Ectodermal cell (in vitro differentiated cells): ENCODE results near the gene ABHD17A.
"Not testable (repeated sequence)": the region's sequence is repeated elsewhere in the genome, so short reads cannot be mapped to it uniquely, and the experiment has no call there.

Experiments
- H3K27ac ChIP-seq: 2 replicates; pipeline ENCODE4 v1.7.0; 2013; ENCODE audit warnings: mild to moderate bottlenecking, low read depth, low read length; ENCODE audit not compliant: insufficient read depth, poor library complexity, severe bottlenecking
- H3K27me3 ChIP-seq: 2 replicates; pipeline ENCODE4 v1.7.0; 2013; ENCODE audit warnings: mild to moderate bottlenecking, low read length; ENCODE audit not compliant: insufficient read depth, control insufficient read depth, poor library complexity, severe bottlenecking
- H3K36me3 ChIP-seq: one replicate; pipeline ENCODE4 v1.7.0; 2013; ENCODE audit warnings: low read length; ENCODE audit not compliant: control insufficient read depth, insufficient read depth
- H3K4me1 ChIP-seq: one replicate; pipeline ENCODE4 v1.7.0; 2013; ENCODE audit warnings: low read length; ENCODE audit not compliant: control insufficient read depth, insufficient read depth
- H3K4me3 ChIP-seq: 2 replicates; pipeline ENCODE4 v1.7.0; 2013; ENCODE audit warnings: low read depth, low read length, control low read depth; ENCODE audit not compliant: insufficient read depth
- H3K9me3 ChIP-seq: 2 replicates; pipeline ENCODE4 v1.7.0; 2013; ENCODE audit warnings: mild to moderate bottlenecking, low read length, moderate library complexity; ENCODE audit not compliant: control insufficient read depth
- WGBS, 2 experiments: methylation state at CpG; one replicate each; pipeline ENCODE4 v1.1.7; 2013; ENCODE audit warnings: missing lambda C conversion rate in 2 of 2; 5-methylcytosine and 5-hydroxymethylcytosine counted together

Gene ABHD17A

DNA sequence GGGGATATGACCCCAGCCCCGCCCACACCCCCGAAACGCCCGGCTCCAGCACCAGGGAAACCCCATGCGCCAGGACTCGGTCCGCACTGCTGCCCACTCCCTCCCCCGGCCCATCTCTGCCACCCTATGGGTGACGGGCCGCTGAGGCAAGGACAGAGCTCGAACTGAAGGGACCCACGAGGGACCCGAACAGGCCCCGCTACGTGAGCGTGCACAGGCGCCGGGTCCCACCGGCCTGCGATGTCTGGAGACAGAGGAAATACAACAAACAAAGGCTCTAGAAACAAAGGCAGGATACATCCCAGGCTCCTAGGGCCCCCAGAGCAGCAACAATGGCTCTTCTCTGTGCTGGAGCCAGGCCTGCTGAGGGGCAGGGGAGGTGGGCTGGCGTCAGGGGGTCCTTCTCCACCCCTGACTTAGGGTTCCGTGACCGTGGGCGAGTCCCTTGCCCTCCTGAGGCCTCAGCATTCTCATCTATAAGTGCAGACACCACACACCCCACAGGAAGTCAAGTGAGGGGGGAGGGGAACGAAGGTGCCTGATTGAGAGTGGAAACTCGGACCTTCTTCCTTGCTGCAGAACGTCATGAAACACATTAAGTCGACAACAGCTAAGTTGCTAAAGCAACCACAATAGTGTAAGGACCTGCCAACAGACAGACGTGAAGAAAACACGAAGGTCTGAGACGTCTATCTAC is 3.1 kb downstream of the ABHD17A start:
- Histone ChIP-seq H3K4me1 (peaks cover 32% of the 10 kb centered on the region), H3K36me3 (no peaks in the 10 kb centered on the region), H3K27me3 (no peaks in the 10 kb centered on the region), H3K9me3 (no peaks in the 10 kb centered on the region), H3K27ac (no peak overlapping the region), H3K4me3 (no peak overlapping the region)
- 80 to 84% methylated on average over 29 to 31 of the region's 31 CpGs for WGBS, 2 experiments

DNA sequence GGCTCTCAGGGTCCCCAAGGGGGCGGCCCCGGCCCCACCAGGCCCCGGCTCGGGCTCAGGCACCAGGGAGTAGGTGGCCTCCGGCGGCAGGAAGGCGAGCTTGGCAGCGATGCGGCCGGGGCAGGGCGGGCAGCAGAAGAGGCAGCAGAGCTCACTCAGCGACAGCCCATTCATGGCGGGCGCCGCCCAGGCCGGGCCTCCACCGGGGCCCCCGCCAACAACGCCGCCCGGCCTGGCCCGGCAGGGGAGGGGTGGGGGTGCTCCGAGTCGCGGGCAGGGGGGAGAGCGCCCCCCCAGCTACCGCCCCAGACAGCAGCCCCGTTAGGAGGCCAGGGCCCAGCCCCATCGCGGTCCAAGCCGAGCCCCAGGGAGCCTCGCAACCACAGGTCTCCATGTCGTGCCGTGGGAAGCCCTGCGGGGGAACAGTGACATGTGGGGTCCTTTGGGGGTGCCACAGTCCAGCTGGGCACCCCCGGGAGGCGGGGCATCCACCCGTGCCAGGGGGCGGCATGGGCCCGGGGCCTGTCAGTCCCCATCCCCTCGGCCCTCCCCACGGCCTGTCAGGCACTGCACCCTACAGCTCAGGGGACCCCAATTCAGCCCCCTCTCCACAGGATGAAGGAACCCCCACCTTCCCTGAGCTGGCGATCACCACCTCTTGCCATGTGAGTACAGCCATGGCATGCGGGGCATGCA is 3.8 kb downstream of the ABHD17A start:
- H3K4me3 ChIP-seq, H3K27ac ChIP-seq, H3K36me3 ChIP-seq, H3K27me3 ChIP-seq, H3K9me3 ChIP-seq: not testable (repeated sequence)
- WGBS, 2 experiments: 94% methylated on average over 40 to 43 of the region's 44 CpGs
- peaks cover 27% of the 10 kb centered on the region for H3K4me1 ChIP-seq

DNA sequence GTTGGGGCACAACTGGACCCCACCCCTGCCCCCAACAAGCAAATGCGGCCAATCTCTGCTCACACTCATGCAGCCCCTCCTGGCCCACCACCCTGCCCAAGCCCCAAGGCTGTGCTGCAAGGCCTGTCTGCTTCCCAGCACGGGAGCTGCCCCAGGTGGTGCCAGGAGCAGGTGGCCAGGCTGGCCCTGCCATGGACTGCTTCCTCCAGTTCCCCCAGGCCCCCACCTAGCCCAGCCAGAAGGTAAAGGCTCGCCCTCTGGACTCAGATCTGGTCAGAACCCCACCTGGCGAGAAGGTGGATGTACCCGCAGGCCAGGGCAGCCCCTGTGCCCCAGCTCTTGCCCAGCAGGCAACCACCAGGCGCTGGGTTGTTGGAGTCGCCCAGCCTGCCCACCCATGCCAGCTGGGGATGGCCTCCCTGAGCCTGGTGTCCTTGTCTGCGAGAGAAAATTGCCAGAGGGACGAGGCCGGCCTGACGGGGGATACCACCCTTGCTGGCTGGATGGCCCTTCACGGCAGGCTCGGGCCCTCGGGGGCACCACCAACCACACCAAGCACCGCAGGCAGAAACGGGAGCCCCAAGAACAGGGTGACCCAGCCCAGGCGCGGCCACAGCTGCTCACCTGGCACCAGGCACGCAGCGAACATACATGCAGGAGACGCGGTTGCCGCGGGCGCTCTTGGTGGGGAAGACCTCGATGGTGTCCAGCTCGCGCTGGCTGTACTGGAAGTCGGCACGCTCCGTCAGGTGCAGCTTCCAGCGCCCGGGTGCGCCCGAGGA is 4.5 kb downstream of the ABHD17A start:
- no peaks in the 10 kb centered on the region for H3K36me3 ChIP-seq
- WGBS, 2 experiments: 93 to 95% methylated on average over 31 to 34 of the region's 35 CpGs
- H3K27ac ChIP-seq: no peak overlapping the region
- no peaks in the 10 kb centered on the region for H3K9me3 ChIP-seq
- peaks cover 4% of the 10 kb centered on the region for H3K27me3 ChIP-seq
- H3K4me1 ChIP-seq: peaks cover 27% of the 10 kb centered on the region
- H3K4me3 ChIP-seq: no peak overlapping the region

- H3K27ac ChIP-seq, H3K36me3 ChIP-seq, H3K9me3 ChIP-seq, H3K4me3 ChIP-seq, H3K27me3 ChIP-seq: not testable (repeated sequence)
- WGBS, 2 experiments: 94 to 96% methylated on average over 17 of the region's 17 CpGs
- peaks cover 29% of the 10 kb centered on the region for H3K4me1 ChIP-seq
Observed at GRCh38 chr19:1879982-1880381, 5.3 kb downstream of the ABHD17A start.

DNA sequence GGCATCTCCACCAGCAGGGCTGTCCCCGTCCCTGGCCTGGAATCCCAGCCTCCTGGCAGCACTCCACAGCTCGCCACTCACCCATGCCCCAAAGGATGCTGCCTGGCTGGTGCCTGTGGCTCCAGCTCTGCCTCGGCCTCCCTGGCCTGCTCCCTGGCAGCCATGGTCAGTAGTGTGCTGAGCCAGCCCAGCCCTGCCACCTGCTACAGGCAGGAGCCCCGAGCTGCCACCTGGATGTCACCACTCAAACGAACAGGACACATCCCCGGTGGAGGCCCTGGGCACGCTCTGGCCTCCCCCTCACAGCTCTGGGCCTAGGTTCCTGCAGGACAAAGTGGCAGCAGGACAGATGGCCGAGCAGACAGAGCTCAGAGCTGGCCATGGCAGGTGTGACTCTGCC is 6.7 kb downstream of the ABHD17A start:
- not testable (repeated sequence) for H3K9me3 ChIP-seq, H3K27ac ChIP-seq, H3K4me3 ChIP-seq, H3K36me3 ChIP-seq, H3K27me3 ChIP-seq
- H3K4me1 ChIP-seq: peaks cover 30% of the 10 kb centered on the region
- 91 to 95% methylated on average over 8 of the region's 8 CpGs for WGBS, 2 experiments

- 19 to 23% methylated on average over 35 to 40 of the region's 47 CpGs for WGBS, 2 experiments
- not testable (repeated sequence) for H3K36me3 ChIP-seq, H3K27ac ChIP-seq, H3K9me3 ChIP-seq, H3K27me3 ChIP-seq, H3K4me3 ChIP-seq
- H3K4me1 ChIP-seq: peaks cover 18% of the 10 kb centered on the region
Observed at GRCh38 chr19:1877280-1877660, 8.0 kb downstream of the ABHD17A start.

DNA sequence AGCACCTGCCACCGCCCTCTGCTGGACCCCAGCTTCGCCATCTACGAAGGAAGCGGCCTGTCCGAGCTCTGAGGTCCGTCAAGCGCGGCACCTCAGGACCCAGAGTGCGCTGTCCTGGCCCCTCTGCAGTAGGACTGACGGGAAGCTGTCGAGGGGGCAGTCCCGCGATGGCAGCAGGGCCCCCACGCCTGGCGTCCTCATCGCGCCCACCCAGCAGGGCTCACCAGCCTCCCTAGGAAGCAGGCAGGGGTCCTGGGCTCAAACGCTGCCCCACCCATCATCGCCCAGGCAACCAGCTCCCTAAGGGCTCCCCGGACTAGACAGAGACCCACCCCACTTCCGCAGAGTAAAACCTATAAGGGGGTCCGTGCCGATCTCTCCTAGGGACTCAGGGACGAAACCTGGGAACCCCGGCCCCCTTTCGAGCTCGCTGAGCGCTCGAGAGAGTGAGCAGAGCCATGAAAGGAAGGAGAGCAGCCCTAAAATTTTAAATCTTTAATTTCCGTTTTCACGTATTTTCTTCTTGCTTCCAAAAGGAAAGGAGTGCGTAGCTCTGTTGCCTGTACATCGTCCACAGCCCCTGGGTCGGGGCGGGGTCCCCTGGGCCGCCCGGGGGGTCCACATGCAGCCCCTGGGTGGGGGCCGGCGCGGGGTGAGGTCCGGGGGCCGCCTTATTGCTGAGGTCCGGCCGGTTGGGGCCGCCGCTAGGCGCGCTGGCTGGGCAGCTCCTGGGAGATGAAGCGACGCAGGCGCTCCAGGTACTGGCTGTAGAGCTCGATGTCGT is 8.6 kb downstream of the ABHD17A start:
- Histone ChIP-seq H3K27ac (peak overlapping the region; percentile 56), H3K4me3 (peak overlapping the region; percentile 57), H3K4me1 (peaks cover 13% of the 10 kb centered on the region)
- 8 to 9% methylated on average over 37 to 40 of the region's 53 CpGs for WGBS, 2 experiments
- not testable (repeated sequence) for H3K36me3 ChIP-seq, H3K27me3 ChIP-seq, H3K9me3 ChIP-seq

DNA sequence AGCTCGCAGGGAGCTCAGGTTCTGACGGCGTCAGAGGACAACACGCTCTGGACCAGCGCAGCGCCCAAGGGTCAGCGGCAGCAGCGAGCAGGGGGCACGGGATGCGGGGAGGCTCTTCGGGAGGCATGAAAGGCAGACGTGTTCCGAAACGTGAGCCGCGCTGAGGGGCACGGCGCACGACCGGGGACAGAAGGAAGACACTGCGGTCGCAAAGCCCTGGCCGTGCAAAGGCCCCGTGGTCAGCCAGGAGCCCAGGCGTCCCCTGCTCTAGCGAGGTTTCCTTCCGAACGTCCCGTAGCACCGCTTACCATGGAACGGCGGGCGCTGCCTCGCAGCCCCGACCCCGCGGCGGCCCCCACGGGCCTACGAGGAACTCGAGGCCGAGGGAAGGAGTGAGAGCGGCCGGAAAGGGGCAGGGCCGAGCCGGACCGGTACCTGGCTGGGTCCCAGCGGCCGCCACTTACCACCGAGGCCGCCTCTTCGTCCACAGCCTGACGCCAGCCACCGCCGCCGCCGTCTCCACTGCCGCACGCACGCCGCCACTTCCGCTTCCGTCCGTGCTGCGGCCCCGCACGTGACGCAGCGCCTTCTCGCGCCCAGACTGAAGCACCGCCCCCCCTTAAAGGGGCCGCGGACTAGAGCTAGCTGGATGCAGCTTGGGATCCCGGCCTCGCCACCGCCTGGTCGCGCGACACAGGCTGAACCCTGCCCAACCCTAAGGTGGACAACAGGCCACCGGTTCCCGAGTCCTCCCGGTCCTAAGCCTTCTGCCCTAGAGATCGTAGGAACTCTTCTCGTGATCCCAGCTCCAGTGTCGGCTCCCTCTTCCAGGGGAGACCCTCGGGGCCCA is 9.4 kb downstream of the ABHD17A start:
- 0% methylated on average over 87 of the region's 87 CpGs for WGBS, 2 experiments
- Histone ChIP-seq H3K9me3 (no peaks in the 10 kb centered on the region), H3K27ac (peak overlapping the region; percentile 56)

DNA sequence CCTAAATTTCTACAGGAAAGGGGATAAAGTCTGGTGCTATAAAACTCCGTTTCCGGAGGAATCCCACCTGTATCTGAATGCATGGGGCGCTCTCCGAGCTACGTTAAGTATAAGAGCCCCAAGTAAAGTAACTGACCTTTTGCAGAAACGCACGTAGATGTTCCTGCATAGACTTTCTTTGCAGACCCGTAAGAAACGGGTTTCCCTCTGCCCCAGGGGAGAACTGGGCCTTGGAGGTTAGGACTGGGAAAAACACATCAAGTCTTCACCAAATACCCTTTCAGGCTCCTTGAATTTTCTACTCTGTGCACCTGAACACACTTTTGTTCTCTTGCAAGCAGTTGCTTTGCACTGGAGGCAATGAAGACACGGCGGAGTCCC is 10.0 kb downstream of the ABHD17A start:
- not testable (repeated sequence) for H3K36me3 ChIP-seq, H3K27ac ChIP-seq, H3K27me3 ChIP-seq, H3K9me3 ChIP-seq
- peak overlapping the region; percentile 57 for H3K4me3 ChIP-seq
- peaks cover 12% of the 10 kb centered on the region for H3K4me1 ChIP-seq
- WGBS, 2 experiments: 4 to 5% methylated on average over 11 of the region's 11 CpGs

More for the DNA sequence above, 9.4 kb downstream of the ABHD17A start:
- H3K27me3 ChIP-seq: peaks cover 4% of the 10 kb centered on the region
- no peaks in the 10 kb centered on the region for H3K36me3 ChIP-seq
- H3K4me3 ChIP-seq: peak overlapping the region; percentile 57
- H3K4me1 ChIP-seq: peaks cover 12% of the 10 kb centered on the region
